Measurements from ENCODE around the gene DYRK1A. TPM values are rescaled to one million over a fixed set of nuclear protein-coding genes. Genes with fewer than 3 reads are reported as not detected.
"Not testable (repeated sequence)": the region's sequence is repeated elsewhere in the genome, so short reads cannot be mapped to it uniquely, and the experiment has no call there.

The DYRK1A gene
- polyA plus RNA-seq, 3 donors: 69.3 to 74.6 (median 69.8) TPM

DNA sequence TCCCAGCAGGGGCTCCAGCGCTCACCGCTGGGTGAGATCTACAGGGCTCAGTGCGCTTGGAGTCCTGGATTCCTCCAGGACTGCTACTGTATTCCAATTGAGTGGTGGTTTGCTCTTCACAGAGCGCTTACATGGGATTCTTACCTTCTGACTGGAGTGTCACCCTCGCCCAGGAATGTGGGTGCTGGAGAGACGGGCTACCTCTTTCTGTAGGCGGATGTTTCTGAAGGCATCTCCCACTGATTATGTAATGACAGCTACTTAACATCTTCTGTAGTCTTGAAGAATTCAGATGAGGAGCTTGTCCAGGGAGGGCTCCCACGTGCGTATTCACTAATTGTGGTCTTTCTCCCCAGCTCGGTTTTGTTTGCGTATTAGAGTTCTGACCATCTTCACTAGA, 154.2 kb downstream of the DYRK1A start:
- DNase-seq (ENCODE audit: low read depth in 3 of 3, low spot score in 2 of 3): no peak

- DNase-seq (ENCODE audit: low read depth in 3 of 3, low spot score in 2 of 3): no peak
These were observed 155.1 kb downstream of the DYRK1A start for GRCh38 chr21:37521658-37522057.

- no peak for DNase-seq (ENCODE audit: low read depth in 3 of 3, low spot score in 2 of 3)
These were observed 156.2 kb downstream of the DYRK1A start for GRCh38 chr21:37522641-37523295.

GRCh38 chr21:37524944-37525343, 158.4 kb downstream of the DYRK1A start:
- DNase-seq (ENCODE audit: low read depth in 3 of 3, low spot score in 2 of 3): not testable (repeated sequence)

DNA sequence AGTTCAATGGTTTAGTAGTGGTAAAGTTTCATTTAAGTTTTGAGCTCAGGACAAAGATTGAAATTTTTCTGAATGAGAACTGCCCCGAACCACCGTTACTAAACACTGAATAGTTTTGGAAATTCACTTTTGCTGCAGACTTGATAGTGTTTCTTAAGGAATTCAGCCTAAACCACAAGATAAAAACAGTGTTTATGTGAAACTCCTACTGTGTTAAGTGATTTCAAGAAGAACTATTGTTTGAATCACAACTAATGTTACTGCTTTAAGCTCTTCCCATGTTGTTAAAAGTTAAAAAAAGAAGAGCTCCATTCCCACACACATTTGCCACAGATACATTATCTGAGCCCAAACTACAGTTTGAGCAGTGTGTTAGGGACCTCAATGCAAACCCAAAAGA, 159.2 kb downstream of the DYRK1A start:
- DNase-seq (ENCODE audit: low read depth in 3 of 3, low spot score in 2 of 3): no peak

DNA sequence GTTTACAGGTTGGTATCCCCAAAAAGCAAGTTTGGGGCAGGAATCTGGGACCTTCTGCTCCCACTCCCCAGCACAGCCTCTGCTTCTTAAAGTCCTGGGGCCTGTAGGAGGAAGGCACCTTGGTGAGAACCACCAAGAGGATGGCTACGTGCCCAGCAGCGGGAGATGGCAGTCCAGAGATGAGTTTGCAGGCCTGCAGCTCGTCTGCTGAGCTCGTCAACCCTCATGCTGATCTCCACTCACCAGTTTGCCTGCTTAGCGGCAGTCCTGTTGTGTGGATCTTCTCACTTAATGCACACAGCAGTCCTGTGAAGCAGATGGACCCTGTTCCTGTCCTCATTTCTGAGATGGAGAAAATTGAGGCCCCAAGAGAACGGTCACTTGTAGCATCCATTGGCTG, 160.5 kb downstream of the DYRK1A start:
- DNase-seq (ENCODE audit: low read depth in 3 of 3, low spot score in 2 of 3): no peak

GRCh38 chr21:37527716-37528115, 161.1 kb downstream of the DYRK1A start:
- DNase-seq (ENCODE audit: low read depth in 3 of 3, low spot score in 2 of 3): no peak

DNA sequence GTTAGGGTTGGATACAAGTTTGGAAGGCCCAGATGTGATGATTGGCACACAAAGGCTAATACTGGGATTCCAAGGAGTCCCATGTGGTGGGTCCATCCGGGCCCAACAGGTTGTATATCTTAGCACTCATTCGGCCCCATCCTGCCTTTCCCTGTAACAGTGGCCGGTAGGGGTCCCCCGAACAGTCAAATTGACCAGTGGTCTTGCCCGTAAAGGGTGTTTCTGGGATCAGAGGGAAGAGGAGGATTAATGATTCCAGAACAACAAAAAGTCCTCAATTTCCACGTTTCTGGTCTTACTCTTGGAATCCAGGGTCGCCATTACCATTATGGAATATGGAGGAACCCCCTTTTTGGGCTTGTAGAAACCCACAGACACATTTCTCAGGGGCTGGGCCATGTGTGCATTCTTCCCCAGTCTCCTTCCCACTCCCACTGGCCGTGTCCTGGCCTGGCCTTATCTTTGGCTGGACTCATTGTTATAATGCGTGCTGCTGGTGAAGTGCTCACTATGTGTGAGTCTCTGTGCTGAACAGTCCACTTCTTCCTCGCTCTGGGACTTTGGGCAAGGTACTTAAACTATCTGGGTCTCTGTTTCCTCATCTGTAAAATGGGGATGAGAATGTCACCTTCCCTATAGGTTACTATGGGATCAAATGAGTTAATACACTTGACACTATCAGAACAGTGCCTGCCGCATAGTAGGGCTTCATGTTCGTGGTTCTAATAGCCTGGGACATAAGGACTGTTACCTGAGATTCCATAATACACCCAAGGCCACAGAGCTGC, 161.8 kb downstream of the DYRK1A start:
- DNase-seq (ENCODE audit: low read depth in 3 of 3, low spot score in 2 of 3): no peak

- no peak for DNase-seq (ENCODE audit: low read depth in 3 of 3, low spot score in 2 of 3)
These were observed 163.1 kb downstream of the DYRK1A start for GRCh38 chr21:37529649-37530048.

DNA sequence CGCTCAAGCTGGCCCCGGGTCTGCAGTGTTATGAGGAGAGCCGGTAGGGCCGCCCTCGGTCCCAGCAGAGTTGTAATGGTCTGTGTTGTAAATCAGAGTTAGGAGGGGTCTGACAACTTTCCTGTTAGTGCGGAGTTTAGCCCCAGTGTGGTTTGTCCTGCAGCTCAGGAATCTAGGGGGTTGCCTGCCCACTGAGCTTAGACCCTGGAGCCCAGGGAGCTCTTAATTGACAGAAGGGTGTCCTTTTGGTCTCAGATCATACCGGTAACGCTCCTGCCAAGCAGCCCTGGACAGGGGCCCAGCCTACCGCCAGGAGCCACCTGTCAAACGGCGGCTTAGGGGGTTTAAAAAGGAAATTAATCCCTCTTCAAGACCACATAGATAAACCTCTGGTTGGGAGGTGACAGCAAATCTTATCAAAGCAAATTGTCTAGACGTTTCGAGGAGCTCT, 164.4 kb downstream of the DYRK1A start:
- DNase-seq (ENCODE audit: low read depth in 3 of 3, low spot score in 2 of 3): no peak

GRCh38 chr21:37531431-37531932, 164.9 kb downstream of the DYRK1A start:
- no peak for DNase-seq (ENCODE audit: low read depth in 3 of 3, low spot score in 2 of 3)

DNA sequence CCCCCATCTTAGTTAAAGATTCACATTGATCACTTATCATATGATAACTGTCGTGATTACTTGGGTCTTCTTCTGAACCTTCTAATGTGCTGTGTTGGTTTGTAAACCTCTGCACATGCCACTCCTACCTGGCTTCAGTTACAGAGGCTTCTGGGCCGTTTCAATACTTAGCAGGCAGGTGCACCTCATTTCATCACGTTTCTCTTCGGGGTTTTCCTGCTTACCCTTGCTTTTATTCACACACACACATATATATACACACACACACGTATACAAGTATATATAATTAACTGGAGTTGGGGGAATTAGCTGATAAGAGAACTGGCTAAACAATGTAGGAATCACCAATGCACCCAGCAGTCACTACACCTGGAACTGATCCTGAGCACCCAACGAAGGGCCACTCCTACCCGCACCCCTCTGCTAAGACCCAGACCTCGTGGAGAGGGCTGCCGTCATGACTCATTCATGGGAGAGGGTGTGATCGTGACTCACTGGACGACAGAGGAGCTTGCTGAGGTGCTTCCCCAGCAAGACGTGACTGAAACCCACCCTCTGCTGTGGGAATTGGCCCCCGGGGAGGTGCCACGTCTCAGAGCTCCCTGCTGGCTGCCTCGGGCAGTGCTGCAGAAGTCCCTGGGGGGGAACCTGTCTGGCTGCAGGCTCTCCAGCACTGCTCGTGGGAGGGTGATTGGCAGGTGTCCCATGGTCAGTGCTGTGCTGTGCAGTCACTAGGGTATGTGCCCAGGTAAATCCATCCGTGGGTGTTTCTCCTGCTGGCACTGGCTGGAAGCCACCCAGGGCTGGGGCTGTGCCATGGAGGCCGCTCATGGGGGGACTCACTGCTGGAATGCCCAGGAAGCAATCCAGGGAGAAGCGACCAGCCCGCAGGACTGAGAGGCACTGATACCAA, 166.6 kb downstream of the DYRK1A start:
- no peak for DNase-seq (ENCODE audit: low read depth in 3 of 3, low spot score in 2 of 3)

DNA sequence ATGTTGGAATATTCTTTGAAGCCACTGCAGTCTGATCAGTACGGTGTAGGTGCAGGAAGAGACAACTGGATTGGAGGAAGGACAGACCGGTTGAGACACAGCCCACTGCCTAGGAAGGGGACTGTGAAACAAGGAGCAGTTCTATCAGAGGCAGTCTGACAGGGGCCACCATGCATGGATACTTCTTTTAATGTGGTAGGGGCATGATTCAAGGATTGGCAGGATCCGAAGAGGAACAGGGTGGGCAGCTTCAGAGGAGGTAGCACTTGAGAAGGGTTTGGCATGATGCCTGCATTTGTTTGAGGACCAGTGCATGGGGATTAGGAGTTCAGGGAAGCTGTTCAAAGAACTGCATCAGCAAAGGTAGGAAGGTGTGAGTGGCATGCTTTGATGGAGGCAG, 167.9 kb downstream of the DYRK1A start:
- DNase-seq (ENCODE audit: low read depth in 3 of 3, low spot score in 2 of 3): no peak

DNA sequence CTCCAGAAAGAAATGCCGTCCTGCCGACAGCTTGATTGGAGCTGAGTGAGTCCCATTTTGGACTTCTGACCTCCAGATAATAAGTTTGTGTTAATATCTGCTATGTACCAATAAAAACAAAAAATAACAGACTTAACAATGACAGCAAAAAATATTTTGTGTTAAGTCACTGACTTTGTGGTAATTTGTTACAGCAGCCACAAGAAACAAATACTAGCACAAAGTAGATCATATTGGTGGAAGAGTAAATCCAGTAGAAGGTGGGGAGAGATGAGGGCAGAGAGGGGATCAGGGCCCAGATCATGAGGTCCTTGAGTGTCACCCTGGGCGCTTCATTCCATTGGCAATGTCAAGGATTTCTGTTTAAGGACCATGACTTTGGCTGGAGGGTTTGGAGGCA, 168.6 kb downstream of the DYRK1A start:
- DNase-seq (ENCODE audit: low read depth in 3 of 3, low spot score in 2 of 3): no peak

DNA sequence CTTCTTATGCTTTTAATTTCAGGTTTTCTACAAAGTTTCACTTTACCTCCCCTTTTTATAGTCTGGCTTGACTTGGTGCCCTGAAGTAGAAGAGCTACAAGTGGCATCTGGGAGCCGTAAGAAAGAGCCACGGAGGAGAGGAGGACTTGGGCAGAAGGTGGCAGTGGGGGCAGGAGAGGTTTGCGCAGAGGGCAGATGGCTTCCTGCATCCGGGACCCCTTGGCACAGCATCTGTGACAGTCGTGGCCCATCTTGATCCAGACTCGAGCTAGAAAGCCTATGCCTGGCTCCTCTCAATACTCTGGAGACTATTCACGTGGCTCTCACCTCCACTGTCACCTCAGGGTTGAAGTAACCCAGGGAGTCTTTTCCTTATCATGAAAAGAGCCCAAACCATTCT, 169.1 kb downstream of the DYRK1A start:
- no peak for DNase-seq (ENCODE audit: low read depth in 3 of 3, low spot score in 2 of 3)

- DNase-seq (ENCODE audit: low read depth in 3 of 3, low spot score in 2 of 3): no peak
These were observed 170.2 kb downstream of the DYRK1A start for GRCh38 chr21:37536616-37537278.

DNA sequence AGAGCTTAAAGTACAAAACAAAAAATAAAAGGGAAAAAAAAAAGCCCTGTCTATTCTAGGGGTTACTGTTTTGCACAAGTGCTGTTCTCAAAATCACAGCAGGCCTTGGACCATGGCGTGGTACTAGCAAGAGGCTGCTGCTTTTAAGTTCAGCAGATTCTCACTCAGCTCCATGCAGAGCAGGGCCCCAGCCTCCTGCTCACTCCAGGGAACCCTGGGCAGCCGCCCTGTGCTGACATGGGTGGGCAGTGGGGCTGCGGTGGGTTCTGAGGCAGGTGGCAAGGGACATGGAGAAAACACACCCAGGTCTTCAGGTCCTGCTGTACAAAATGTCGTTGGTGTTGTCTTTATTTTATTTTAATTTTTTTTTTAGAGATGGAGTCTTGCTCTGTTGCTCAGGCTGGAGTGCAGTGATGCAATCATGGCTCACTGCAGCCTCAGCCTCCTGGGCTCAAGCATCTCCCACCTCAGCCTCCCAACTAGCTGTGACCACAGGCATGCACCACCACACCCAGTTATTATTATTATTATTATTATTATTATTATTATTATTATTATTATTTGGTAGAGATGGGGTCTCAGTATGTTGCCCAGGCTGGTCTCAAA, 170.9 kb downstream of the DYRK1A start:
- DNase-seq (ENCODE audit: low read depth in 3 of 3, low spot score in 2 of 3): no peak

DNA sequence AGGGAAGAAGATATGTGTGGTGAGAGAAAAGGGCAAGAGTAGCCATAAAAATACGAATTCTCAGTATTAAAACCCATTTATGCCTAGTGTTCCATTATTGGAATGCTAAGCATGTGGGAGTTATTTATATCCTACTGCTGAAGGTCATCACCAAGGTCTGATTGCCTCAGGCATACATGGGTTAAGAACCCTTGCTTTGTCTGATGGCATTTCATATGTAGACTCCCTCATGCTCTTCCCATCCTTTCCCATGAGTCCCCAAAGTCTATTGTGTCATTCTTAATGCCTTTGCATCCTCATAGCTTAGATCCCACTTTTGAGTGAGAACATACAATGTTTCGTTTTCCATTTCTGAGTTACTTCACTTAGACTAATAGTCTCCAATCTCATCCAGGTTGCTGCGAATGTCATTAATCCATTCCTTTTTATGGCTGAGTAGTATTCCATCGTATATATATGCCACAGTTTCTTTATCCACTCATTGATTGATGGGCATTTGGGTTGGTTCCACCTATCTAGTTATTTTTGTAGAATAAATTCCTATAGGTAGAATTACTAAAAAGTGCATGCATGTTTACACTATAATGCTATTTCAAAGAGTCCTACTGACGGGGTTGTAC, 172.5 kb downstream of the DYRK1A start:
- DNase-seq (ENCODE audit: low read depth in 3 of 3, low spot score in 2 of 3): no peak

DNA sequence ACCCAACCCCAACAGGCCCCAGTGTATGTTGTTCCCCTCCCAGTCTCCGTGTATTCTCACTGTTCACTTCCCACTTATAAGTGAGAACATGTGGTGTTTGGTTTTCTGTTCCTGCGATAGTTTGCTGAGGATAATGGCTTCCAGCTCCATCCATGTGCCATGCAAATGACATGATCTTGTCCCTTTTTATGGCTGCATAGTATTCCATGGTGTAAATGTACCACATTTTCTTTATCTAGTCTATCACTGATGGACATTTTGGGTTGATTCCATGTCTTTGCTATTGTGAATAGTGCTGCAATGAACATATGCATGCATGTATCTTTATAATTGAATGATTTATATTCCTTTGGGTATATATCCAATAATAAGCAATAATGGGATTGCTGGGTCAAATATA, 174.6 kb downstream of the DYRK1A start:
- not testable (repeated sequence) for DNase-seq (ENCODE audit: low read depth in 3 of 3, low spot score in 2 of 3)

DNA sequence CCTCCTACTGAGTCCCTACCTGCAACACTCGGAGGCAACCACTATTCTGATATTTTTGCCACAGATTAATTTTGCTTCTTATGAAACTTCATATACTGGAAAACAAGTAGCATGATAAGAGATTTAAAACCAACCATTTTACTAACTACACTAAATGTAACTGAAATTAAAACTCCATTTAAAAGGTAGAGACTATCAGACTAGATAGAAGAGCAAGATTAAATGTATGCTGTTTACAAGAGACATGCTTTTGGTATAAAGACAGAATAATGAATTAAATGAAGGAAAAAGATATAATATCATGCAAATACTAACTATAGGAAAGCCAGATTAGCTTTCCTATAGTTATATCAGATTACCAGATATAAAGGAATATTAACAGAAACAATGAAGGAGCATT, 175.9 kb downstream of the DYRK1A start:
- no peak for DNase-seq (ENCODE audit: low read depth in 3 of 3, low spot score in 2 of 3)

All from right renal cortex interstitium (tissue), 3 donors.